IMR-90 (cell line): ENCODE measurements around the gene UBTD1. TPM values are rescaled to one million over a fixed set of nuclear protein-coding genes. Genes with fewer than 3 reads are reported as not detected.

Experiments used
- ATAC-seq: fragments of 200-7000 bp; cut with Tn5 transposase; 2 replicates; pipeline ENCODE4 v1.9.1; 2020; ENCODE audit warnings: low read depth, mild to moderate bottlenecking, moderate library complexity
- BruUV-seq: library from RNA; stranded (reverse); fragments of 400-500 nt; replicated peaks from 2 replicates; lab custom pipeline; 2021; lab: Mats Ljungman, UMichigan
- CTCF ChIA-PET: fragments of 300-600 bp; formaldehyde crosslinking; extraction: SDS; loops from one replicate; lab custom pipeline; 2021; ENCODE audit warnings: antibody characterized with exemption; lab: Yijun Ruan, JAX
- POLR2A ChIA-PET: fragments of 300-600 bp; sonication (Branson Sonifier 250); formaldehyde crosslinking; loops from one replicate; lab custom pipeline; 2022; ENCODE audit warnings: antibody characterized with exemption; ENCODE audit not compliant: unreplicated experiment; lab: Charles Lee
- DNase-seq: peaks from one replicate; pipeline ENCODE4 v3.0.0; 2013
- H2AFZ ChIP-seq: replicated peaks from 2 replicates; pipeline ENCODE3; 2013; ENCODE audit warnings: low read length, mild to moderate bottlenecking; ENCODE audit not compliant: poor library complexity
- H2AK5ac ChIP-seq: 2 replicates; pipeline ENCODE4 v1.6.1; 2013; ENCODE audit warnings: low read depth, low read length, inconsistent platforms
- H2AK9ac ChIP-seq: replicated peaks from 2 replicates; pipeline ENCODE3; 2013; ENCODE audit warnings: mild to moderate bottlenecking, low read depth, low read length, moderate library complexity; ENCODE audit not compliant: poor library complexity
- H2BK120ac ChIP-seq: 2 replicates; pipeline ENCODE4 v1.6.1; 2013; ENCODE audit warnings: low read depth, low read length, inconsistent platforms
- H2BK15ac ChIP-seq: 3 replicates; pipeline ENCODE4 v1.6.1; 2013; ENCODE audit warnings: low read depth, low read length, inconsistent platforms
- H2BK20ac ChIP-seq: 2 replicates; pipeline ENCODE4 v1.6.1; 2013; ENCODE audit warnings: low read depth, mild to moderate bottlenecking, inconsistent platforms, low read length, moderate library complexity
- H2BK5ac ChIP-seq: 2 replicates; pipeline ENCODE4 v1.6.1; 2013; ENCODE audit warnings: mild to moderate bottlenecking, low read depth, low read length, inconsistent platforms; ENCODE audit not compliant: poor library complexity, severe bottlenecking
- H3K14ac ChIP-seq: replicated peaks from 2 replicates; pipeline ENCODE4 v1.6.1; 2013; ENCODE audit warnings: low read depth, low read length, inconsistent platforms
- H3K18ac ChIP-seq: 2 replicates; pipeline ENCODE4 v1.6.1; 2013; ENCODE audit warnings: low read depth, low read length, control low read depth
- H3K23ac ChIP-seq: 2 replicates; pipeline ENCODE4 v1.6.1; 2013; ENCODE audit warnings: low read depth, low read length, inconsistent platforms
- H3K27ac ChIP-seq: 2 replicates; pipeline ENCODE4 v1.5.1; 2013; ENCODE audit warnings: mild to moderate bottlenecking, control low read depth, low read length; ENCODE audit not compliant: insufficient read depth
- H3K27me3 ChIP-seq: 2 replicates; pipeline ENCODE4 v1.6.1; 2013; ENCODE audit warnings: low read length; ENCODE audit not compliant: control insufficient read depth, insufficient read depth
- H3K36me3 ChIP-seq: 2 replicates; pipeline ENCODE4 v1.6.1; 2013; ENCODE audit warnings: low read length, mixed read lengths; ENCODE audit not compliant: control insufficient read depth, insufficient read depth
- H3K4ac ChIP-seq: 2 replicates; pipeline ENCODE4 v1.6.1; 2013; ENCODE audit warnings: low read depth, low read length, inconsistent platforms
- H3K4me1 ChIP-seq: 2 replicates; pipeline ENCODE4 v1.6.1; 2013; ENCODE audit warnings: low read length, mixed read lengths; ENCODE audit not compliant: control insufficient read depth, insufficient read depth
- H3K4me2 ChIP-seq: 2 replicates; pipeline ENCODE4 v1.6.1; 2013; ENCODE audit warnings: low read depth, mild to moderate bottlenecking, control low read depth, low read length, moderate library complexity
- H3K4me3 ChIP-seq: 2 replicates; pipeline ENCODE4 v1.5.1; 2013; ENCODE audit warnings: low read depth, mild to moderate bottlenecking, control low read depth, low read length, moderate library complexity; ENCODE audit not compliant: insufficient read depth
- H3K56ac ChIP-seq: 2 replicates; pipeline ENCODE4 v1.6.1; 2013; ENCODE audit warnings: low read length, inconsistent platforms; ENCODE audit not compliant: insufficient read depth; ENCODE audit errors: extremely low read depth
- H3K79me1 ChIP-seq, 2 experiments: 2 replicates each; pipeline ENCODE4 v1.6.1; 2013; ENCODE audit warnings: low read length in 2 of 2, inconsistent platforms in 1 of 2, low read depth in 1 of 2
- H3K9ac ChIP-seq: 2 replicates; pipeline ENCODE4 v1.6.1; 2013; ENCODE audit warnings: low read depth, low read length, control low read depth
- H3K9me1 ChIP-seq: 2 replicates; pipeline ENCODE4 v1.6.1; 2013; ENCODE audit warnings: low read length, inconsistent platforms; ENCODE audit not compliant: insufficient read depth
- H3K9me3 ChIP-seq: 2 replicates; pipeline ENCODE4 v1.6.1; 2013; ENCODE audit warnings: low read length; ENCODE audit not compliant: control insufficient read depth, insufficient read depth
- H4K20me1 ChIP-seq: 2 replicates; pipeline ENCODE4 v1.6.1; 2013; ENCODE audit warnings: low read length, inconsistent platforms; ENCODE audit not compliant: insufficient read depth
- H4K5ac ChIP-seq: 2 replicates; pipeline ENCODE4 v1.6.1; 2013; ENCODE audit warnings: mild to moderate bottlenecking, low read depth, low read length, control low read depth
- H4K8ac ChIP-seq, 2 experiments: 2 replicates each; pipeline ENCODE4 v1.6.1; 2013; ENCODE audit warnings: low read depth in 2 of 2, low read length in 2 of 2, control low read depth in 1 of 2, inconsistent platforms in 1 of 2
- H4K91ac ChIP-seq: 2 replicates; pipeline ENCODE4 v1.6.1; 2013; ENCODE audit warnings: low read depth, low read length, inconsistent platforms; ENCODE audit not compliant: insufficient read depth
- BHLHE40 ChIP-seq: fragments of 150-350 bp; IDR thresholded peaks from 2 replicates; pipeline ENCODE4 v1.6.1; 2016; ENCODE audit warnings: mild to moderate bottlenecking, low read depth, low read length
- CTCF ChIP-seq: conservative IDR thresholded peaks from 2 replicates; pipeline ENCODE4 v1.5.1; 2012; ENCODE audit warnings: mild to moderate bottlenecking, low read depth, low read length, improper control_type of control experiment
- ELK1 ChIP-seq: fragments of 150-350 bp; IDR thresholded peaks from 2 replicates; pipeline ENCODE4 v1.6.1; 2016; ENCODE audit warnings: low read depth, mild to moderate bottlenecking, low read length, moderate library complexity, borderline replicate concordance
- FOS ChIP-seq: fragments of 150-350 bp; IDR thresholded peaks from 2 replicates; pipeline ENCODE4 v1.6.1; 2016; ENCODE audit warnings: low read depth, low read length
- MAZ ChIP-seq: IDR thresholded peaks from 2 replicates; pipeline ENCODE4 v1.6.1; 2012; ENCODE audit warnings: low read depth, mild to moderate bottlenecking, low read length, improper control_type of control experiment, moderate library complexity, borderline replicate concordance
- POLR2A ChIP-seq: IDR thresholded peaks from 2 replicates; pipeline ENCODE4 v1.6.1; 2012; ENCODE audit warnings: mild to moderate bottlenecking, low read depth, low read length
- SMC3 ChIP-seq: fragments of 150-350 bp; IDR thresholded peaks from 2 replicates; pipeline ENCODE4 v1.6.1; 2016; ENCODE audit warnings: low read depth, mild to moderate bottlenecking, antibody characterized with exemption, low read length, moderate library complexity
- WGBS, 2 experiments: methylation state at CpG; one replicate each; pipeline versions ENCODE4 v1.1.5 to v1.1.7; 2013; ENCODE audit warnings: missing lambda C conversion rate in 2 of 2; ENCODE audit not compliant: insufficient read length in 1 of 2; ENCODE audit errors: extremely low coverage in 2 of 2; 5-methylcytosine and 5-hydroxymethylcytosine counted together
- dilution Hi-C: fragments of 300-500 bp; cut with HindIII; formaldehyde crosslinking; loops from one replicate; pipeline ENCODE4 v1.14.3; 2018; ENCODE audit warnings: low sequenced_read_pairs; ENCODE audit not compliant: unreplicated experiment
- in situ Hi-C: fragments of 300-500 bp; cut with MboI; formaldehyde crosslinking; loops from 3 replicates; pipeline ENCODE4 v1.14.3; 2019; ENCODE audit warnings: low sequenced_read_pairs, inconsistent platforms, mixed read lengths
- intact Hi-C: fragments of 100-400 bp; cut with micrococcal nuclease; formaldehyde crosslinking; loops from 2 replicates; pipeline ENCODE4 v1.10.0; 2022
- polyA plus RNA-seq, 3 experiments: library from polyadenylated mRNA; depleted of rRNA; stranded (reverse); fragments of >200 nt; gene quantifications; 2 replicates each; pipeline ENCODE4 v1.2.3, GENCODE V29; 2012; ENCODE audit warnings: low replicate concordance in 1 of 3
- total RNA-seq: library from RNA; depleted of rRNA; stranded (reverse); fragments of >200 nt; gene quantifications from 2 replicates; pipeline ENCODE4 v1.2.3, GENCODE V29; 2012

The UBTD1 gene
- total and polyA plus RNA-seq, 2 of the 4 experiments (the other 2 are of a cell fraction): 21.9 to 44.9 TPM

GRCh38 chr10:97571622-97572021 lies 72.9 kb downstream of the UBTD1 start:
- Histone ChIP-seq H3K79me1 (peaks cover 1 to 2% of the 10 kb centered on the region in 2 experiments; a peak in 2 of 4 replicates), H3K9me3 (no peaks in the 10 kb centered on the region), H3K9ac (no peak overlapping the region), H3K23ac (no peak overlapping the region), H3K56ac (no peak overlapping the region), H3K27me3 (no peaks in the 10 kb centered on the region), H2BK120ac (no peak overlapping the region), H3K4me3 (no peak overlapping the region), H4K20me1 (peaks cover 5% of the 10 kb centered on the region; the same call in 1 of the 2 replicates), H3K9me1 (peaks cover 11% of the 10 kb centered on the region), H3K36me3 (peaks cover 19% of the 10 kb centered on the region), H2AFZ (no peak overlapping the region), H3K18ac (no peak overlapping the region), H3K4me2 (no peak overlapping the region), H2BK15ac (no peak overlapping the region), H2BK20ac (no peak overlapping the region), H2BK5ac (no peak overlapping the region), H2AK9ac (no peak overlapping the region), H3K4ac (no peak overlapping the region), H4K91ac (no peak overlapping the region), H3K27ac (no peak overlapping the region), H4K8ac (no peak overlapping the region), H3K14ac (no peak overlapping the region), H3K4me1 (peaks cover 16% of the 10 kb centered on the region), H2AK5ac (no peak overlapping the region), H4K5ac (no peak overlapping the region)
- dilution Hi-C loops: no loop called here
- ATAC-seq (no peak), DNase-seq (no peak)
- ChIA-PET POLR2A (no interaction called here), CTCF (interaction anchor here (0.5 to 1.3 kb wide), 7 partner anchors 13 to 160 kb away, joined by 3 to 7 read pairs (median 3); no protein-coding TSS in a partner anchor)
- TF ChIP-seq POLR2A (no peak), ELK1 (no peak), FOS (no peak), CTCF (no peak), SMC3 (no peak), MAZ (no peak), BHLHE40 (no peak)
- in situ Hi-C loops: loop anchor here (10.0 kb wide), 1 partner anchor 163 kb away; the partner anchor contains the start of gene ZFYVE27
- intact Hi-C loops: loop anchor here (1.0 to 5.0 kb wide), 4 partner anchors 41 to 161 kb away; partner anchors contain the start of gene AVPI1
- WGBS, 2 experiments: 92% methylated on average over 2 of the region's 3 CpGs; no CpG with 5 or more reads in 1 of the 2 experiments
- no TSS peak for BruUV-seq
